Measurements from ENCODE around the gene SERPING1. TPM values are rescaled to one million over a fixed set of nuclear protein-coding genes. Genes with fewer than 3 reads are reported as not detected.

The SERPING1 gene
- total RNA-seq, 1 donor from 2014 or later: 46.0 TPM

- H3K9me3 Mint-ChIP-seq: no peaks in the 10 kb centered on the region
- Histone ChIP-seq H3K27me3 (no peaks in the 10 kb centered on the region), H2AFZ (replicated peaks) (no peak overlapping the region), H3K4me2 (peak overlapping the region; percentile 98), H3K36me3 (no peaks in the 10 kb centered on the region), H3K27ac (no peak overlapping the region), H3K9ac (no peak overlapping the region), H3K4me1 (peaks cover 27% of the 10 kb centered on the region), H3K4me3 (peak overlapping the region; percentile 95), H3K79me2 (ENCODE audit: low read depth) (peaks cover 61% of the 10 kb centered on the region), H3K9me3 (ENCODE audit: low read depth) (no peaks in the 10 kb centered on the region), H3F3A (ENCODE audit: low read depth) (peaks cover 31% of the 10 kb centered on the region), H4K20me1 (ENCODE audit: low read depth) (peaks cover 22% of the 10 kb centered on the region)
- peak overlapping the region; percentile 99 for H3K4me3 Mint-ChIP-seq
- peaks cover 5% of the 10 kb centered on the region for H3K27me3 Mint-ChIP-seq (ENCODE audit: insufficient read depth, low read depth)
- H3K4me1 Mint-ChIP-seq: peaks cover 36% of the 10 kb centered on the region
- H3K36me3 Mint-ChIP-seq: no peaks in the 10 kb centered on the region
- TF ChIP-seq, protein P1, sequence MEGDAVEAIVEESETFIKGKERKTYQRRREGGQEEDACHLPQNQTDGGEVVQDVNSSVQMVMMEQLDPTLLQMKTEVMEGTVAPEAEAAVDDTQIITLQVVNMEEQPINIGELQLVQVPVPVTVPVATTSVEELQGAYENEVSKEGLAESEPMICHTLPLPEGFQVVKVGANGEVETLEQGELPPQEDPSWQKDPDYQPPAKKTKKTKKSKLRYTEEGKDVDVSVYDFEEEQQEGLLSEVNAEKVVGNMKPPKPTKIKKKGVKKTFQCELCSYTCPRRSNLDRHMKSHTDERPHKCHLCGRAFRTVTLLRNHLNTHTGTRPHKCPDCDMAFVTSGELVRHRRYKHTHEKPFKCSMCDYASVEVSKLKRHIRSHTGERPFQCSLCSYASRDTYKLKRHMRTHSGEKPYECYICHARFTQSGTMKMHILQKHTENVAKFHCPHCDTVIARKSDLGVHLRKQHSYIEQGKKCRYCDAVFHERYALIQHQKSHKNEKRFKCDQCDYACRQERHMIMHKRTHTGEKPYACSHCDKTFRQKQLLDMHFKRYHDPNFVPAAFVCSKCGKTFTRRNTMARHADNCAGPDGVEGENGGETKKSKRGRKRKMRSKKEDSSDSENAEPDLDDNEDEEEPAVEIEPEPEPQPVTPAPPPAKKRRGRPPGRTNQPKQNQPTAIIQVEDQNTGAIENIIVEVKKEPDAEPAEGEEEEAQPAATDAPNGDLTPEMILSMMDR (IDR thresholded peaks at IDR 0.05): no peak
- TF ChIP-seq EZH2phosphoT487 (IDR thresholded peaks at IDR 0.05) (no peak), EZH2 (IDR thresholded peaks at IDR 0.05) (no peak)
- no peak for DNase-seq (ENCODE audit: low spot score)
- peak overlapping the region; percentile 50 for H3K27ac Mint-ChIP-seq
These were observed 31.2 kb upstream of the SERPING1 start for GRCh38 chr11:57566005-57566904.

DNA sequence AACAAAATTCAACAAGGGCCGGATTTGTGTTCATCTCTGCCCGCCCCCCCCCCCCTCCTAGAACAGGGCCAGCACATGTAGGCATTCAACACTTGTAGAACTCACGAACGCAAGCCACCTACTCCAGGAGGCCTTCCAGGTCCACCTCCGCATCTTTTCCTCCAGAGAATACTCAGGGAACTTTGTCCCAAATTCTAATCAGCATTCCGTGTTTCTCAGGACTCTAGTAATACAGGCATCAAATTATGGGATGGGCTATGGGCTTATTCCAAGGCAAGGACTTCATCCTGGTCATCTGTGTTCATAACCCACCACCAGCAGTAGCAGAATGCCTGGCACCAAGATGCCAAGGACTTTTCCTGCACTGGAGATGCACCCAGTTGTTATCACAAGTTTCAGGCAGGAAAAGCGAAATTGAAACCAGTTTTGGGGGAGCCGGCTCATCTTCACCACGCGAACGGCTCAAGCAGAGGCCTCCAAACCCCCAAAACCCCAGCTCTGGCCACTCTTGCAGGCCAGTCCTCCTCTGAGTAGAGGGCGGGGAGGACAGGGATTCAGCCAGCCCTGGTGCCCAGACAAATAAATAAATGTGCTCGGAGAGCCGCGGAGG is 30.5 kb upstream of the SERPING1 start:
- no peak overlapping the region for H3K27ac ChIP-seq
- H3K9me3 ChIP-seq (ENCODE audit: low read depth): no peaks in the 10 kb centered on the region
- H3K9me3 Mint-ChIP-seq: no peaks in the 10 kb centered on the region
- H3K79me2 ChIP-seq (ENCODE audit: low read depth): peaks cover 53% of the 10 kb centered on the region
- H3K27me3 Mint-ChIP-seq (ENCODE audit: insufficient read depth, low read depth): peaks cover 5% of the 10 kb centered on the region
- no peaks in the 10 kb centered on the region for H3K27me3 ChIP-seq
- H3K4me3 ChIP-seq: peak overlapping the region; percentile 95
- H3K4me3 Mint-ChIP-seq: peak overlapping the region; percentile 99
- H3K4me1 Mint-ChIP-seq: peaks cover 36% of the 10 kb centered on the region
- peaks cover 14% of the 10 kb centered on the region for H4K20me1 ChIP-seq (ENCODE audit: low read depth)
- H2AFZ ChIP-seq (replicated peaks): peak overlapping the region; percentile 75
- H3K36me3 ChIP-seq: no peaks in the 10 kb centered on the region
- TF ChIP-seq EZH2 (IDR thresholded peaks at IDR 0.05) (no peak), EZH2phosphoT487 (IDR thresholded peaks at IDR 0.05) (no peak)
- TF ChIP-seq, protein P1 (IDR thresholded peaks at IDR 0.05): no peak
- no peak for DNase-seq (ENCODE audit: low spot score)
- H3K4me1 ChIP-seq: peaks cover 27% of the 10 kb centered on the region
- peak overlapping the region; percentile 98 for H3K4me2 ChIP-seq
- peak overlapping the region; percentile 78 for H3K27ac Mint-ChIP-seq
- peak overlapping the region; percentile 77 for H3K9ac ChIP-seq
- no peaks in the 10 kb centered on the region for H3K36me3 Mint-ChIP-seq
- peaks cover 31% of the 10 kb centered on the region for H3F3A ChIP-seq (ENCODE audit: low read depth)

DNA sequence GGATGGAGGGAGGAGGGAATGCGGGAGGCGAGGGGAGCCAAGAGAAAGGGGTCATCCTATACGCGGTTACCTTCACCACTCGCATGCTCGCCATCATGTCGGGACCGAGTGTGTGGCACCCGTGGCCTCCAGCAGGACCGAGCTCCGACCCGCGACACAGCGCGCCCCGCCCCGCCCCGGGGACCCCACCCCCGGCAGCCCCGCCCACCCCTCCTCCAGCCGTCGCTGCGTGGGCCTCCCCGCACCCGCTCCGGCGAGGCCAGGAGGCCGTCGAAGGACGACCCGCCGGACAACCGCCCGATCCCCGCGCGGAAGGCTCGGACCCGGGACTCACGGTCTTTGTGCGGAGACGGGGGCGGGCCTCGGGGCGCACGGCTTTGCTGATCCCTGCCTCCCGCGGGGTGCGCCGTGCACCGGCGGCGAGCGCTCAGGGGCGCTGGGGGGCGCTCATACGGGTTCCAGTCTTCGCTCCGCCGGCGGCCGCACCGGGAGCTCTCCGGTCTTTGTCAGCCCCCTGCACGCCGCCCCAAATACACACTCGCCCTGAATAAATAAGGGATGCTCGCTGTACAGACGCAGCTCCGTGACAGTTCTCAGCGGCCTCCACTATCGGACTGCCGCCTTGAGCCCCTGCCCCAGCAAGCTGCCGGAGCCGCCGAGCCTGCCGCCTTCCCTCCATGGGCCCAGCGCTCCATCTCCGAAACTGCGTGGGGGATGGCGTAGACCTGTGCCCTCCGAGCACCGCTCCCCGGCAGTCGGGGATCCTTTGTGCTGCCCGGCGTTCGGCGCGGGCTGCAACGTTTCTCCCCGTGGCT is 29.8 kb upstream of the SERPING1 start, which contains the start of gene UBE2L6:
UBE2L6 (minus strand) TSS at position 158 of the 815 bp plus-strand sequence; CDS start at position 97, 61 bp downstream.
- Histone ChIP-seq H3K9me3 (ENCODE audit: low read depth) (no peaks in the 10 kb centered on the region), H3K79me2 (ENCODE audit: low read depth) (peaks cover 46% of the 10 kb centered on the region), H2AFZ (replicated peaks) (peak within 1 kb of the TSS; percentile 75), H3K9ac (peak within 1 kb of the TSS; percentile 77), H3K4me1 (peaks cover 27% of the 10 kb centered on the region), H4K20me1 (ENCODE audit: low read depth) (peaks cover 7% of the 10 kb centered on the region), H3K4me2 (peak within 1 kb of the TSS; percentile 98), H3K27me3 (no peaks in the 10 kb centered on the region), H3K27ac (peak within 1 kb of the TSS; percentile 88), H3K36me3 (no peaks in the 10 kb centered on the region), H3K4me3 (peak within 1 kb of the TSS; percentile 95), H3F3A (ENCODE audit: low read depth) (peaks cover 31% of the 10 kb centered on the region)
- Mint-ChIP-seq H3K36me3 (no peaks in the 10 kb centered on the region), H3K9me3 (no peaks in the 10 kb centered on the region), H3K27me3 (ENCODE audit: insufficient read depth, low read depth) (peaks cover 5% of the 10 kb centered on the region), H3K27ac (peak within 1 kb of the TSS; percentile 98), H3K4me1 (peaks cover 36% of the 10 kb centered on the region), H3K4me3 (peak within 1 kb of the TSS; percentile 99)
- TF ChIP-seq EZH2 (IDR thresholded peaks at IDR 0.05) (peak; percentile 38), EZH2phosphoT487 (IDR thresholded peaks at IDR 0.05) (no peak)
- TF ChIP-seq, protein P1 (IDR thresholded peaks at IDR 0.05): peak; percentile 87
- peak; percentile 92 for DNase-seq (ENCODE audit: low spot score)
